Liver (tissue), 9 donors: ENCODE data around the gene MAB21L4. TPM values are rescaled to one million over a fixed set of nuclear protein-coding genes. Genes with fewer than 3 reads are reported as not detected.

Experiments used
- DNase-seq: peaks from one replicate; pipeline ENCODE4 v3.0.0-alpha.2; 2017; ENCODE audit warnings: low spot score
- H3K27ac ChIP-seq, 2 donors: one replicate each; pipeline ENCODE4 v1.7.0; 2013; ENCODE audit warnings: inconsistent platforms in 2 of 2, low read length in 2 of 2, control low read depth in 1 of 2, low read depth in 1 of 2, mild to moderate bottlenecking in 1 of 2
- H3K27me3 ChIP-seq, 4 donors: one replicate each; pipeline versions ENCODE4 v1.6.1 to v1.7.0; 2013; ENCODE audit warnings: low read length in 3 of 4, inconsistent platforms in 1 of 4, mild to moderate bottlenecking in 1 of 4, moderate library complexity in 1 of 4; ENCODE audit not compliant: control insufficient read depth in 4 of 4, insufficient read depth in 4 of 4
- H3K36me3 ChIP-seq, 4 donors: one replicate each; pipeline versions ENCODE4 v1.6.1 to v1.7.0; 2013; ENCODE audit warnings: low read length in 3 of 4, mild to moderate bottlenecking in 3 of 4, low read depth in 1 of 4, moderate library complexity in 1 of 4; ENCODE audit not compliant: control insufficient read depth in 4 of 4, insufficient read depth in 3 of 4
- H3K4me1 ChIP-seq, 4 donors: one replicate each; pipeline versions ENCODE4 v1.6.1 to v1.7.0; 2013; ENCODE audit warnings: low read length in 3 of 4, mild to moderate bottlenecking in 3 of 4, moderate library complexity in 1 of 4; ENCODE audit not compliant: control insufficient read depth in 4 of 4, insufficient read depth in 4 of 4
- H3K4me3 ChIP-seq, 3 donors: one replicate each; pipeline versions ENCODE4 v1.6.1 to v1.7.0; 2013; ENCODE audit warnings: low read length in 3 of 3, control low read depth in 1 of 3, low read depth in 1 of 3, mild to moderate bottlenecking in 1 of 3
- H3K9ac ChIP-seq, 2 donors: one replicate each; pipeline ENCODE4 v1.7.0; 2013; ENCODE audit warnings: low read length in 2 of 2, mild to moderate bottlenecking in 2 of 2, moderate library complexity in 2 of 2, control low read depth in 1 of 2, low read depth in 1 of 2
- H3K9me3 ChIP-seq, 4 donors: one replicate each; pipeline versions ENCODE4 v1.6.1 to v1.7.0; 2013; ENCODE audit warnings: low read length in 3 of 4; ENCODE audit not compliant: control insufficient read depth in 4 of 4
- EGR1 ChIP-seq, 2 donors: IDR thresholded peaks; 2 replicates each; pipeline ENCODE4 v1.6.1; 2016 to 2018; ENCODE audit warnings: antibody characterized with exemption in 2 of 2, low read depth in 2 of 2
- FOXA2 ChIP-seq: IDR thresholded peaks from 2 replicates; pipeline ENCODE4 v1.6.1; 2016; ENCODE audit warnings: antibody characterized with exemption
- GABPA ChIP-seq, 2 donors: IDR thresholded peaks in 1 of 2; conservative IDR thresholded peaks in 1 of 2; 2 replicates each; pipeline ENCODE4 v1.6.1; 2016; ENCODE audit warnings: antibody characterized with exemption in 2 of 2, mild to moderate bottlenecking in 1 of 2, moderate library complexity in 1 of 2
- HNF4A ChIP-seq, 2 donors: conservative IDR thresholded peaks; 2 replicates each; pipeline ENCODE4 v1.6.1; 2016; ENCODE audit warnings: antibody characterized with exemption in 2 of 2, mild to moderate bottlenecking in 2 of 2
- HNF4G ChIP-seq: IDR thresholded peaks from 2 replicates; pipeline ENCODE4 v1.6.1; 2016; ENCODE audit warnings: antibody characterized with exemption
- JUND ChIP-seq, 2 donors: IDR thresholded peaks; 2 replicates each; pipeline ENCODE4 v1.6.1; 2016; ENCODE audit warnings: antibody characterized with exemption in 2 of 2
- MAX ChIP-seq: IDR thresholded peaks from 2 replicates; pipeline ENCODE4 v1.6.1; 2016; ENCODE audit warnings: antibody characterized with exemption
- NR2F2 ChIP-seq: IDR thresholded peaks from 2 replicates; pipeline ENCODE4 v1.6.1; 2016; ENCODE audit warnings: antibody characterized with exemption
- RAD21 ChIP-seq, 2 donors: IDR thresholded peaks; 2 replicates each; pipeline ENCODE4 v1.6.1; 2016; ENCODE audit warnings: antibody characterized with exemption in 2 of 2, mild to moderate bottlenecking in 2 of 2
- RXRA ChIP-seq, 2 donors: IDR thresholded peaks; 2 replicates each; pipeline ENCODE4 v1.6.1; 2017 to 2018; ENCODE audit warnings: antibody characterized with exemption in 2 of 2, mild to moderate bottlenecking in 1 of 2
- SP1 ChIP-seq: IDR thresholded peaks from 2 replicates; pipeline ENCODE4 v1.6.1; 2018; ENCODE audit warnings: antibody characterized with exemption, mild to moderate bottlenecking
- TAF1 ChIP-seq: conservative IDR thresholded peaks from 2 replicates; pipeline ENCODE4 v1.6.1; 2016; ENCODE audit warnings: antibody characterized with exemption, mild to moderate bottlenecking
- YY1 ChIP-seq: IDR thresholded peaks from 2 replicates; pipeline ENCODE4 v1.6.1; 2016; ENCODE audit warnings: antibody characterized with exemption, mild to moderate bottlenecking
- ZBTB33 ChIP-seq: IDR thresholded peaks from 2 replicates; pipeline ENCODE4 v1.6.1; 2016; ENCODE audit warnings: antibody characterized with exemption
- WGBS: extraction: QIAGEN DNeasy Blood & Tissue Kit; methylation state at CpG from one replicate; pipeline ENCODE4 v1.1.7; 2013; 5-methylcytosine and 5-hydroxymethylcytosine counted together
- polyA plus RNA-seq, 2 donors: library from polyadenylated mRNA; stranded (reverse) in 1 of 2; unstranded in 1 of 2; fragments of 200-250 nt in 1 of 2; fragments of >200 nt in 1 of 2; fragmentation: Nextera tagmentation in 1 of 2; extraction: Ambion mirVana in 1 of 2; gene quantifications; one replicate each; pipeline versions ENCODE4 v1.2.1 to v1.2.3, GENCODE V29; 2013 to 2015
- total RNA-seq, 2 donors: library from RNA; depleted of rRNA; stranded (reverse); fragments of >200 nt; gene quantifications; one replicate each; pipeline ENCODE4 v1.2.3, GENCODE V29; 2014
- TF ChIP-seq, protein P1 (sequence below): IDR thresholded peaks from 2 replicates; pipeline ENCODE4 v1.6.1; 2016; ENCODE audit warnings: antibody characterized with exemption
- TF ChIP-seq, protein P2 (sequence below): IDR thresholded peaks from 2 replicates; pipeline ENCODE4 v1.6.1; 2016; ENCODE audit warnings: antibody characterized with exemption, mild to moderate bottlenecking
- donor health status: healthy.
- donor health status: healthy.
- donor health status: healthy.
- donor health status: healthy.
- donor health status: healthy.

The MAB21L4 gene
- total and polyA plus RNA-seq, 4 donors = 0.59 to 8.8 (median 1.1) TPM

- TF ChIP-seq TAF1 = no peak
Measured at GRCh38 chr2:240920783-240921231, 24.9 kb upstream of the MAB21L4 start (continued).

- Histone ChIP-seq H3K9ac (no peak overlapping the region), H3K36me3 (no peaks in the 10 kb centered on the region), H3K27ac (no peak overlapping the region), H3K4me1 (peaks cover 0 to 1% (median under 1%) of the 10 kb centered on the region in 4 donors), H3K9me3 (no peaks in the 10 kb centered on the region), H3K27me3 (no peaks in the 10 kb centered on the region), H3K4me3 (no peak overlapping the region)
- peak; percentile 28 for DNase-seq
- WGBS = 96% methylated on average over 31 of the region's 31 CpGs
- TF ChIP-seq SP1 (no peak), YY1 (no peak), ZBTB33 (no peak), RAD21 (IDR thresholded peaks at IDR 0.05) (no peak), FOXA2 (no peak), MAX (no peak), NR2F2 (no peak), TAF1 (no peak), GABPA (IDR thresholded peaks at IDR 0.05 in 1 of 2, conservative IDR thresholded peaks at IDR 0.05 in 1 of 2) (no peak), RXRA (IDR thresholded peaks at IDR 0.05) (no peak), HNF4A (conservative IDR thresholded peaks at IDR 0.05) (no peak), HNF4G (no peak), EGR1 (IDR thresholded peaks at IDR 0.05; ENCODE audit: low read depth in 2 of 2) (no peak)
- TF ChIP-seq, protein P1, sequence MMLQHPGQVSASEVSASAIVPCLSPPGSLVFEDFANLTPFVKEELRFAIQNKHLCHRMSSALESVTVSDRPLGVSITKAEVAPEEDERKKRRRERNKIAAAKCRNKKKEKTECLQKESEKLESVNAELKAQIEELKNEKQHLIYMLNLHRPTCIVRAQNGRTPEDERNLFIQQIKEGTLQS = no peak
Measured at GRCh38 chr2:240919786-240920782, 24.1 kb upstream of the MAB21L4 start.

- Histone ChIP-seq H3K9ac (no peak overlapping the region), H3K9me3 (no peaks in the 10 kb centered on the region), H3K27me3 (no peaks in the 10 kb centered on the region), H3K4me3 (no peak overlapping the region), H3K27ac (no peak overlapping the region), H3K4me1 (peaks cover 0 to 5% (median 2%) of the 10 kb centered on the region in 4 donors), H3K36me3 (no peaks in the 10 kb centered on the region)
- TF ChIP-seq ZBTB33 = no peak
- no peak for TF ChIP-seq NR2F2
- TF ChIP-seq, protein P1 = no peak
- no peak for TF ChIP-seq YY1
- TF ChIP-seq MAX = no peak
- TF ChIP-seq SP1 = no peak
- TF ChIP-seq, protein P2, sequence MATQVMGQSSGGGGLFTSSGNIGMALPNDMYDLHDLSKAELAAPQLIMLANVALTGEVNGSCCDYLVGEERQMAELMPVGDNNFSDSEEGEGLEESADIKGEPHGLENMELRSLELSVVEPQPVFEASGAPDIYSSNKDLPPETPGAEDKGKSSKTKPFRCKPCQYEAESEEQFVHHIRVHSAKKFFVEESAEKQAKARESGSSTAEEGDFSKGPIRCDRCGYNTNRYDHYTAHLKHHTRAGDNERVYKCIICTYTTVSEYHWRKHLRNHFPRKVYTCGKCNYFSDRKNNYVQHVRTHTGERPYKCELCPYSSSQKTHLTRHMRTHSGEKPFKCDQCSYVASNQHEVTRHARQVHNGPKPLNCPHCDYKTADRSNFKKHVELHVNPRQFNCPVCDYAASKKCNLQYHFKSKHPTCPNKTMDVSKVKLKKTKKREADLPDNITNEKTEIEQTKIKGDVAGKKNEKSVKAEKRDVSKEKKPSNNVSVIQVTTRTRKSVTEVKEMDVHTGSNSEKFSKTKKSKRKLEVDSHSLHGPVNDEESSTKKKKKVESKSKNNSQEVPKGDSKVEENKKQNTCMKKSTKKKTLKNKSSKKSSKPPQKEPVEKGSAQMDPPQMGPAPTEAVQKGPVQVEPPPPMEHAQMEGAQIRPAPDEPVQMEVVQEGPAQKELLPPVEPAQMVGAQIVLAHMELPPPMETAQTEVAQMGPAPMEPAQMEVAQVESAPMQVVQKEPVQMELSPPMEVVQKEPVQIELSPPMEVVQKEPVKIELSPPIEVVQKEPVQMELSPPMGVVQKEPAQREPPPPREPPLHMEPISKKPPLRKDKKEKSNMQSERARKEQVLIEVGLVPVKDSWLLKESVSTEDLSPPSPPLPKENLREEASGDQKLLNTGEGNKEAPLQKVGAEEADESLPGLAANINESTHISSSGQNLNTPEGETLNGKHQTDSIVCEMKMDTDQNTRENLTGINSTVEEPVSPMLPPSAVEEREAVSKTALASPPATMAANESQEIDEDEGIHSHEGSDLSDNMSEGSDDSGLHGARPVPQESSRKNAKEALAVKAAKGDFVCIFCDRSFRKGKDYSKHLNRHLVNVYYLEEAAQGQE = no peak
- no peak for TF ChIP-seq RXRA (IDR thresholded peaks at IDR 0.05)
- no peak for TF ChIP-seq HNF4G
- TF ChIP-seq FOXA2 = no peak
- TF ChIP-seq HNF4A (conservative IDR thresholded peaks at IDR 0.05) = no peak
- no peak for TF ChIP-seq JUND (IDR thresholded peaks at IDR 0.05)
- WGBS = 92% methylated on average over 19 of the region's 19 CpGs
- DNase-seq = peak; percentile 30
Measured at GRCh38 chr2:240919161-240919781, 23.3 kb upstream of the MAB21L4 start.
